Smooth muscle cell (in vitro differentiated cells): Measurements from ENCODE around the gene PPP1R9A. TPM values are rescaled to one million over a fixed set of nuclear protein-coding genes. Genes with fewer than 3 reads are reported as not detected.

Experiments
- DNase-seq: peaks from one replicate; lab custom pipeline; 2025; ENCODE audit not compliant: unreplicated experiment; lab: John Stamatoyannopoulos, UW
- H2AFZ ChIP-seq: fragments of 200-600 bp; sonication (generic); 2 replicates; pipeline ENCODE4 v1.6.0; 2016; ENCODE audit warnings: antibody characterized with exemption, low read depth, mild to moderate bottlenecking
- H3F3A ChIP-seq: fragments of 200-600 bp; sonication (generic); 2 replicates; pipeline ENCODE4 v1.6.0; 2017; ENCODE audit warnings: antibody characterized with exemption, low read depth
- H3K27ac ChIP-seq: fragments of 200-600 bp; sonication (generic); 2 replicates; pipeline ENCODE4 v1.5.1; 2016; ENCODE audit warnings: low read depth, mild to moderate bottlenecking
- H3K27me3 ChIP-seq: fragments of 200-600 bp; sonication (generic); 2 replicates; pipeline ENCODE4 v1.6.1; 2016; ENCODE audit warnings: low read depth, mild to moderate bottlenecking
- H3K36me3 ChIP-seq: fragments of 200-600 bp; sonication (generic); 2 replicates; pipeline ENCODE4 v1.5.1; 2016; ENCODE audit warnings: low read depth
- H3K4me1 ChIP-seq: fragments of 200-600 bp; sonication (generic); 2 replicates; pipeline ENCODE4 v1.5.1; 2016; ENCODE audit warnings: low read depth
- H3K4me2 ChIP-seq: fragments of 200-600 bp; sonication (generic); 2 replicates; pipeline ENCODE4 v1.6.0; 2016; ENCODE audit warnings: mild to moderate bottlenecking
- H3K4me3 ChIP-seq: fragments of 200-600 bp; sonication (generic); 2 replicates; pipeline ENCODE4 v1.5.1; 2016; ENCODE audit warnings: mild to moderate bottlenecking
- H3K79me2 ChIP-seq: fragments of 200-600 bp; sonication (generic); 2 replicates; pipeline ENCODE4 v1.6.0; 2016; ENCODE audit warnings: low read depth, mild to moderate bottlenecking
- H3K9ac ChIP-seq: fragments of 200-600 bp; sonication (generic); 2 replicates; pipeline ENCODE4 v1.6.0; 2016; ENCODE audit warnings: low read depth
- H3K9me3 ChIP-seq: fragments of 200-600 bp; sonication (generic); replicated peaks from 2 replicates; pipeline ENCODE4 v1.5.1; 2016; ENCODE audit warnings: low read depth
- H4K20me1 ChIP-seq: fragments of 200-600 bp; sonication (generic); 2 replicates; pipeline ENCODE4 v1.6.0; 2016; ENCODE audit warnings: low read depth
- WGBS: methylation state at CpG from one replicate; pipeline ENCODE4 v1.1.7; 2016; ENCODE audit warnings: low lambda C conversion rate; 5-methylcytosine and 5-hydroxymethylcytosine counted together
- polyA plus RNA-seq: library from polyadenylated mRNA; unstranded; fragments of >200 nt; fragmentation: Nextera tagmentation; extraction: Ambion mirVana; gene quantifications from 2 replicates; pipeline ENCODE4 v1.2.1, GENCODE V29; 2016
- total RNA-seq: library from RNA; depleted of rRNA; stranded (reverse); fragments of >200 nt; gene quantifications from 2 replicates; pipeline ENCODE4 v1.2.3, GENCODE V29; 2014
- TF ChIP-seq, protein P1 (sequence below): fragments of 200-600 bp; sonication (generic); IDR thresholded peaks from 2 replicates; pipeline ENCODE4 v1.5.1; 2017; ENCODE audit warnings: borderline replicate concordance, mild to moderate bottlenecking, antibody characterized with exemption; ENCODE audit not compliant: insufficient read depth, poor library complexity, severe bottlenecking

PPP1R9A gene
- total and polyA plus RNA-seq, 2 experiments from 2014 or later: 0.22 to 1.6 TPM

DNA sequence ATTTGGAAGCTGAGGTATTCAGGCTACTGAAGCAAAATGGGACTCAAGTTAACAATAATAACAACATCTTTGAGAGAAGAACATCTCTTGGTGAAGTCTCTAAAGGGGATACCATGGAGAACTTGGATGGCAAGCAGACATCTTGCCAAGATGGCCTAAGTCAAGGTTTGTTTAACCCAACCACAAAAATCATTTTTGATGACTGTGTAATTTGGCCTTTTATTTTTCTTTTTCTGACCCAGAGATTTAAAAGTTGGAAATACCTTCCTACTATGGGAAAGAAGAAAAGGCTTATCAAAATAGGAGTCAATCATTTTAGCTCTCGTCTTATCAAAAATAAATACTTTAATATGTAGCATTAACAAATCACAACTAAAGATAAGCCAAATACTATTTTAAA lies 344.6 kb downstream of the PPP1R9A start:
- no peaks in the 10 kb centered on the region for H3K79me2 ChIP-seq
- no peak overlapping the region for H3K4me2 ChIP-seq
- H3K9ac ChIP-seq: no peak overlapping the region
- TF ChIP-seq, protein P1, sequence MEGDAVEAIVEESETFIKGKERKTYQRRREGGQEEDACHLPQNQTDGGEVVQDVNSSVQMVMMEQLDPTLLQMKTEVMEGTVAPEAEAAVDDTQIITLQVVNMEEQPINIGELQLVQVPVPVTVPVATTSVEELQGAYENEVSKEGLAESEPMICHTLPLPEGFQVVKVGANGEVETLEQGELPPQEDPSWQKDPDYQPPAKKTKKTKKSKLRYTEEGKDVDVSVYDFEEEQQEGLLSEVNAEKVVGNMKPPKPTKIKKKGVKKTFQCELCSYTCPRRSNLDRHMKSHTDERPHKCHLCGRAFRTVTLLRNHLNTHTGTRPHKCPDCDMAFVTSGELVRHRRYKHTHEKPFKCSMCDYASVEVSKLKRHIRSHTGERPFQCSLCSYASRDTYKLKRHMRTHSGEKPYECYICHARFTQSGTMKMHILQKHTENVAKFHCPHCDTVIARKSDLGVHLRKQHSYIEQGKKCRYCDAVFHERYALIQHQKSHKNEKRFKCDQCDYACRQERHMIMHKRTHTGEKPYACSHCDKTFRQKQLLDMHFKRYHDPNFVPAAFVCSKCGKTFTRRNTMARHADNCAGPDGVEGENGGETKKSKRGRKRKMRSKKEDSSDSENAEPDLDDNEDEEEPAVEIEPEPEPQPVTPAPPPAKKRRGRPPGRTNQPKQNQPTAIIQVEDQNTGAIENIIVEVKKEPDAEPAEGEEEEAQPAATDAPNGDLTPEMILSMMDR: no peak
- H3K9me3 ChIP-seq: no peaks in the 10 kb centered on the region
- no peaks in the 10 kb centered on the region for H3K4me1 ChIP-seq
- H2AFZ ChIP-seq: no peak overlapping the region
- no peaks in the 10 kb centered on the region for H3F3A ChIP-seq
- H3K4me3 ChIP-seq: no peak overlapping the region
- no peaks in the 10 kb centered on the region for H3K27me3 ChIP-seq
- 97% methylated on average over 1 of the region's 1 CpG for WGBS
- no peaks in the 10 kb centered on the region for H3K36me3 ChIP-seq
- H4K20me1 ChIP-seq: no peaks in the 10 kb centered on the region
- H3K27ac ChIP-seq: no peak overlapping the region
- DNase-seq: no peak

DNA sequence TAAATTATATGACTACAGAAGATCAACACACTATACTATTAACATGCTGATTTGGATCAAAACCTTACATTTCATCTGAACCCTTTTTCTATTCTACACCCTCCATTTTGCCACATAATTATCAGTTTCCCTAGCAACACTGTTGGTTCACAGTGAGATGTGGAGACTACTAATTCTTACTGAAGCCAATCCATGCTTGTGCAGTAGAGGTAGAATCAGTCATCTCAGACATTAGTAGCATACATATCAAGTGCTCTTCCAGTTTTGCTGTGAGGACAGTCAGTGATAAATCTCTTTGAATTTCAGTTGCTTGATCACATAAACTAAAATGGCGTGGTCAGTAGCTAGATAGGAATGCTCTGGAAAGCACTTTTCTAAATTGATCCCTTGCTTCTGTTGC lies 346.6 kb downstream of the PPP1R9A start:
- no peak overlapping the region for H3K27ac ChIP-seq
- no peak for DNase-seq
- no peaks in the 10 kb centered on the region for H3F3A ChIP-seq
- H3K36me3 ChIP-seq: no peaks in the 10 kb centered on the region
- no peaks in the 10 kb centered on the region for H4K20me1 ChIP-seq
- H3K4me3 ChIP-seq: no peak overlapping the region
- TF ChIP-seq, protein P1: no peak
- 88% methylated on average over 1 of the region's 1 CpG for WGBS
- H3K4me1 ChIP-seq: no peaks in the 10 kb centered on the region
- H3K79me2 ChIP-seq: no peaks in the 10 kb centered on the region
- no peak overlapping the region for H3K4me2 ChIP-seq
- no peak overlapping the region for H3K9ac ChIP-seq
- H2AFZ ChIP-seq: no peak overlapping the region
- H3K9me3 ChIP-seq: no peaks in the 10 kb centered on the region
- H3K27me3 ChIP-seq: no peaks in the 10 kb centered on the region

DNA sequence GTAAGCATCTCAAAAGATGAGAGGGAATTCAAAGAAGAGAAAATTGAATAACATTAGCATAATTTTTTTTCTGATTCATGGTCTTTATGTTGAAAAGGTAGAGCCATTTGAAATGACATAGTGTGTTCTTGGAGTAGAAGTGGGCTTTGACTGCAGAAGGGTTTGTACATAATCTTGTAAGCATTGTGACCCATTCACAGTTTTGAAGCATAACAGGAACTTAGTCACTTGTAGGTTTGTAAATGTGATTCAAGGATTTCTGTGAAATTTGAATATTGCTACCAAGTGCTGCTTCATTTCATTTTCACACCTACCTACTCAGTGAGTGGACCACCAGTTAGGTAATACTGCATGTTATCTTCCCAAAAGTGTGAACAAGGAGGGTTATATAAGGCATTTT lies 348.3 kb downstream of the PPP1R9A start:
- H3K27ac ChIP-seq: no peak overlapping the region
- H3K9ac ChIP-seq: no peak overlapping the region
- no peaks in the 10 kb centered on the region for H3F3A ChIP-seq
- H3K36me3 ChIP-seq: no peaks in the 10 kb centered on the region
- H3K4me2 ChIP-seq: no peak overlapping the region
- no peaks in the 10 kb centered on the region for H3K27me3 ChIP-seq
- no peaks in the 10 kb centered on the region for H3K4me1 ChIP-seq
- DNase-seq: no peak
- H4K20me1 ChIP-seq: no peaks in the 10 kb centered on the region
- H3K79me2 ChIP-seq: no peaks in the 10 kb centered on the region
- no peak overlapping the region for H2AFZ ChIP-seq
- no peak overlapping the region for H3K4me3 ChIP-seq
- TF ChIP-seq, protein P1: no peak
- H3K9me3 ChIP-seq: no peaks in the 10 kb centered on the region

DNA sequence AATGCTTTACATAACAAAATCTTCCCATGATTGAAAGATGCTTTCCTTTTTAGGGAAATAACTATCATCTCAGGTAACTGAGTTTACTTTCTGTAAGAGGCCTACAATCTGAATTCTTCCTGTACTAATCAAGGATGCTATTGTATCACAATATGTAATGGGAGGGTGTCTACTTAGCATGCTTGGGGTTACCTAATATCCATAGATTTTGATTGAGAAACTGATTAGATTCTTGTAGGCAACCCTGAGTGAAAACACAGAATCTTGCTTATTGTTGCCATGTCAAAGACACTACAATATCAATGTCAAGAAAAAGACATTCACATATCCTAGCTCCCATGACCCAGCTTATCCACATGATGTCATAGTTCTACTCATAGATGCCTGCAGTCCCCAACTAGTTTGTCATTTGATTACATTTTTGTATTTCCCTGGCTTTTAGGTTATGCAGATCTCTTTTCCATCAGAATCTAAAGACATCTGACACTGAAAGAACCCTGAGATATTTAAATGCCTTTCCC lies 354.6 kb downstream of the PPP1R9A start:
- Histone ChIP-seq H3K4me1 (no peaks in the 10 kb centered on the region), H3F3A (no peaks in the 10 kb centered on the region), H3K4me2 (no peak overlapping the region), H3K9ac (no peak overlapping the region), H3K4me3 (no peak overlapping the region), H4K20me1 (no peaks in the 10 kb centered on the region), H3K27ac (no peak overlapping the region), H3K36me3 (no peaks in the 10 kb centered on the region), H2AFZ (no peak overlapping the region), H3K79me2 (no peaks in the 10 kb centered on the region), H3K9me3 (no peaks in the 10 kb centered on the region), H3K27me3 (no peaks in the 10 kb centered on the region)
- DNase-seq: no peak
- TF ChIP-seq, protein P1: no peak
